ENCODE data around the gene KRTAP1-1. TPM values are rescaled to one million over a fixed set of nuclear protein-coding genes. Genes with fewer than 3 reads are reported as not detected.

KRTAP1-1 gene
- total RNA-seq, 1 experiment from 2014 or later, result not detected

DNA sequence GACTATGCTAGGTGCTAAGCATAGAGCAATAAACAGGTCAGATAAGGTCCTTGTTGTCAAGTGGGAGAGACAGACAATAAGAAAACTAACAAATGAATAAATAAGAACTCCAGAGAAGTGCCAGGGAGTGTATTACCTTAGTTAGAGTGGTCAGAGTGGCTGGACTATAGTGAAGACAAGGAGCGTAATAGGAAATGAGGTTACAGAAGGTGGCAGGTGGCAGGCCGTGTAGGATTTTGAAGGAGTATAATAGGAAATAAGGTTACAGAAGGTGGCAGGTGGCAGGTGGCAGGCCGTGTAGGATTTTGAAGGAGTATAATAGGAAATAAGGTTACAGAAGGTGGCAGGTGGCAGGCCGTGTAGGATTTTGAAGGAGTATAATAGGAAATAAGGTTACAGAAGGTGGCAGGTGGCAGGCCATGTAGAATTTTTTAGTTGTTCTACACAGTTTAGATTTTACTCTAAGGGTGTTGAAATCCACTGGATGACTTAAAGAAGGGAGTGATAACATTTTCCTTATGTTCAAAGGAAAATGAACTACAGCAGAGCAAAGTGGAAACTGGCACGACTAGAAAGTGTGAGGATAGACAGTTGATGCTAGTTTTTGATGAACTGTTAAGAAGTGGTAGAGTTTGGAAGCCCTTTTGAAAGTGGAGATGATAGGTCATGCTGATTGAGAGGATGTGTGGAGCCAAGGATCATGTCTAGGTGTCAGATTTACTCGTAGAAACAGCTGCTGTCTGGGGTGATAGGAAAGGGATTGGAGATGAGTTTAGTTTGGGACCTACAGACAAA, 28.7 kb downstream of the KRTAP1-1 start:
- ATAC-seq, result no peak
- peaks cover 46% of the 10 kb centered on the region for H3K4me1 ChIP-seq (ENCODE audit: insufficient read depth, low read length)
- H4K20me1 ChIP-seq (ENCODE audit: low read length), result no peaks in the 10 kb centered on the region
- DNase-seq, result no peak
- H3F3A ChIP-seq (ENCODE audit: low read length, unreplicated experiment), result peaks cover 5% of the 10 kb centered on the region
- H3K36me3 ChIP-seq (ENCODE audit: low read depth, low read length), result no peaks in the 10 kb centered on the region
- peak overlapping the region; percentile 6 for H3K4me2 ChIP-seq (ENCODE audit: low read length)
- no peak overlapping the region for H2AFZ ChIP-seq (ENCODE audit: low read length)
- no peaks in the 10 kb centered on the region for H3K9me2 ChIP-seq (replicated peaks; ENCODE audit: low read length)
- CTCF ChIA-PET, result interaction anchor here (1.3 kb wide), 1 partner anchor 310 kb away, joined by 4 read pairs; no protein-coding TSS in a partner anchor
- intact Hi-C loops (cut with micrococcal nuclease), result no loop called here
- no peaks in the 10 kb centered on the region for H3K27me3 ChIP-seq (ENCODE audit: low read length)
- POLR2A ChIA-PET (ENCODE audit: unreplicated experiment), result no interaction called here
- H3K4me3 ChIP-seq (ENCODE audit: low read length), result no peak overlapping the region
- peak overlapping the region; percentile 79 for H3K27ac ChIP-seq (ENCODE audit: low read length)
- no peak overlapping the region for H3K9ac ChIP-seq (ENCODE audit: low read length)
- no peaks in the 10 kb centered on the region for H3K9me3 ChIP-seq (ENCODE audit: low read length)
- no peaks in the 10 kb centered on the region for H3K79me2 ChIP-seq (ENCODE audit: low read length)
- BruUV-seq (replicated peaks), result no TSS peak
- TF ChIP-seq EZH2 (IDR thresholded peaks at IDR 0.05; ENCODE audit: low read length, unreplicated experiment) (no peak), CTCF (conservative IDR thresholded peaks at IDR 0.05; ENCODE audit: low read depth, low read length) (no peak)

DNA sequence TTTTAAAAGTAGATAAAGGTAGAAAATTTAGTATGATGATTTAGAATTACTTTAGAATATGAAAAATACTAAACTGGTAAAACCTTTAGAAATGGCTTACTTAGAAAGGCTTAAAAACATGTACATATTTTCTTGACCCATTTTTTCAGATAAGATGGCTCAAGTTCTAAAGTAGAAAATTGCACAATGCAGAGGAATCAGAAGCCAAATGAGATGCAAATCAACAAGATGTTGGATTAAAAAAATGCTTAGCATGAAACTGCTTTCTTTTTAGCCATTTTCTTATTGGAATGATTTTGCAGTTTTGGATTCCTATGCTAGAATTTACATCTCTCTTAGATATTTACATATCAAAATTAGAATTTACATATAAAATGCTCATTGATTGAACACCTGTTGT, 30.8 kb downstream of the KRTAP1-1 start:
- ChIA-PET POLR2A (ENCODE audit: unreplicated experiment) (no interaction called here), CTCF (no interaction called here)
- peaks cover 5% of the 10 kb centered on the region for H3F3A ChIP-seq (ENCODE audit: low read length, unreplicated experiment)
- no TSS peak for BruUV-seq (replicated peaks)
- H3K27me3 ChIP-seq (ENCODE audit: low read length), result no peaks in the 10 kb centered on the region
- no peaks in the 10 kb centered on the region for H4K20me1 ChIP-seq (ENCODE audit: low read length)
- H3K4me2 ChIP-seq (ENCODE audit: low read length), result no peak overlapping the region
- no peak overlapping the region for H3K4me3 ChIP-seq (ENCODE audit: low read length)
- H3K27ac ChIP-seq (ENCODE audit: low read length), result no peak overlapping the region
- peaks cover 46% of the 10 kb centered on the region for H3K4me1 ChIP-seq (ENCODE audit: insufficient read depth, low read length)
- H2AFZ ChIP-seq (ENCODE audit: low read length), result no peak overlapping the region
- H3K79me2 ChIP-seq (ENCODE audit: low read length), result no peaks in the 10 kb centered on the region
- intact Hi-C loops (cut with micrococcal nuclease), result no loop called here
- H3K9me3 ChIP-seq (ENCODE audit: low read length), result no peaks in the 10 kb centered on the region
- TF ChIP-seq EZH2phosphoT487 (IDR thresholded peaks at IDR 0.05; ENCODE audit: borderline replicate concordance, low read length) (no peak), CTCF (conservative IDR thresholded peaks at IDR 0.05; ENCODE audit: low read depth, low read length) (no peak), EZH2 (IDR thresholded peaks at IDR 0.05; ENCODE audit: low read length, unreplicated experiment) (no peak)
- DNase-seq (no peak), ATAC-seq (no peak)
- no peak overlapping the region for H3K9ac ChIP-seq (ENCODE audit: low read length)
- no peaks in the 10 kb centered on the region for H3K36me3 ChIP-seq (ENCODE audit: low read depth, low read length)
- H3K9me2 ChIP-seq (replicated peaks; ENCODE audit: low read length), result no peaks in the 10 kb centered on the region

- Histone ChIP-seq H3F3A (ENCODE audit: low read length, unreplicated experiment) (peaks cover 5% of the 10 kb centered on the region), H2AFZ (ENCODE audit: low read length) (no peak overlapping the region), H3K9me3 (ENCODE audit: low read length) (no peaks in the 10 kb centered on the region), H3K36me3 (ENCODE audit: low read depth, low read length) (no peaks in the 10 kb centered on the region), H3K27ac (ENCODE audit: low read length) (peak overlapping the region; percentile 28), H4K20me1 (ENCODE audit: low read length) (no peaks in the 10 kb centered on the region), H3K79me2 (ENCODE audit: low read length) (no peaks in the 10 kb centered on the region), H3K4me2 (ENCODE audit: low read length) (peak overlapping the region; percentile 31), H3K4me1 (ENCODE audit: insufficient read depth, low read length) (peaks cover 46% of the 10 kb centered on the region), H3K4me3 (ENCODE audit: low read length) (no peak overlapping the region), H3K9me2 (replicated peaks; ENCODE audit: low read length) (no peaks in the 10 kb centered on the region), H3K27me3 (ENCODE audit: low read length) (no peaks in the 10 kb centered on the region), H3K9ac (ENCODE audit: low read length) (no peak overlapping the region)
- POLR2A ChIA-PET (ENCODE audit: unreplicated experiment), result no interaction called here
- no peak for ATAC-seq
- TF ChIP-seq CTCF (conservative IDR thresholded peaks at IDR 0.05; ENCODE audit: low read depth, low read length) (no peak), EZH2phosphoT487 (IDR thresholded peaks at IDR 0.05; ENCODE audit: borderline replicate concordance, low read length) (no peak), EZH2 (IDR thresholded peaks at IDR 0.05; ENCODE audit: low read length, unreplicated experiment) (no peak)
- CTCF ChIA-PET, result interaction anchor here (0.6 kb wide), 1 partner anchor 50 kb away, joined by 3 read pairs; no protein-coding TSS in a partner anchor
- no peak for DNase-seq
- intact Hi-C loops (cut with micrococcal nuclease), result loop anchor here (10.0 kb wide), 2 partner anchors 55 to 95 kb away; partner anchors contain the start of genes KRTAP2-3 and KRTAP2-4
- BruUV-seq (replicated peaks), result no TSS peak
These were observed 31.3 kb downstream of the KRTAP1-1 start for GRCh38 chr17:41009936-41010335.

Measured in PC-3 (cell line).